Fibroblast of pulmonary artery (primary cell): ENCODE results near the gene TERT.
"Not testable (repeated sequence)": the region's sequence is repeated elsewhere in the genome, so short reads cannot be mapped to it uniquely, and the experiment has no call there.

ENCODE experiments used
- DNase-seq: peaks from one replicate; pipeline ENCODE4 v3.0.0-alpha.2; 2010; ENCODE audit warnings: low read depth
- H3K4me3 ChIP-seq: replicated peaks from 2 replicates; pipeline ENCODE4 v1.5.1; 2011; ENCODE audit warnings: low read depth, mild to moderate bottlenecking, control low read depth, low read length, moderate library complexity
- TF ChIP-seq, protein P1 (sequence below): IDR thresholded peaks from 2 replicates; pipeline ENCODE4 v1.5.1; 2011; ENCODE audit warnings: mild to moderate bottlenecking, control low read depth, low read length, inconsistent platforms; ENCODE audit errors: missing control alignments

Gene TERT

DNA sequence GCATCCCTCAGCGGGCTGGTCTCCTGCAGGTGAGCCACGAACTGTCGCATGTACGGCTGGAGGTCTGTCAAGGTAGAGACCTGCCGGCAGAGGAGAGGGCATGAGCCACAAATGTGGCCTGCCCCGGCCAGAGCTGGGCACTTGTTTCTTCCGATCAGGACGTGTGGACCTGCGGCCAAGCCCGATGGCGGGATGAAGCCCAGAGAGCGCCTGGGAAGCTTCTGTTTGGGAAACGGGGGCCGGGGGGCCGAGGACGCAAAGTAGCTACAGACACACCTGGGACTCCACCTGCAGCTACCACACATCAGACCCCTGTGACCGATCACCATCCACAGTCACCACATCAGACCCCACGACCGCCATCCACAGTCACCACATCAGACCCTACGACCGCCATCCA, 22.7 kb downstream of the TERT start:
- TF ChIP-seq, protein P1, sequence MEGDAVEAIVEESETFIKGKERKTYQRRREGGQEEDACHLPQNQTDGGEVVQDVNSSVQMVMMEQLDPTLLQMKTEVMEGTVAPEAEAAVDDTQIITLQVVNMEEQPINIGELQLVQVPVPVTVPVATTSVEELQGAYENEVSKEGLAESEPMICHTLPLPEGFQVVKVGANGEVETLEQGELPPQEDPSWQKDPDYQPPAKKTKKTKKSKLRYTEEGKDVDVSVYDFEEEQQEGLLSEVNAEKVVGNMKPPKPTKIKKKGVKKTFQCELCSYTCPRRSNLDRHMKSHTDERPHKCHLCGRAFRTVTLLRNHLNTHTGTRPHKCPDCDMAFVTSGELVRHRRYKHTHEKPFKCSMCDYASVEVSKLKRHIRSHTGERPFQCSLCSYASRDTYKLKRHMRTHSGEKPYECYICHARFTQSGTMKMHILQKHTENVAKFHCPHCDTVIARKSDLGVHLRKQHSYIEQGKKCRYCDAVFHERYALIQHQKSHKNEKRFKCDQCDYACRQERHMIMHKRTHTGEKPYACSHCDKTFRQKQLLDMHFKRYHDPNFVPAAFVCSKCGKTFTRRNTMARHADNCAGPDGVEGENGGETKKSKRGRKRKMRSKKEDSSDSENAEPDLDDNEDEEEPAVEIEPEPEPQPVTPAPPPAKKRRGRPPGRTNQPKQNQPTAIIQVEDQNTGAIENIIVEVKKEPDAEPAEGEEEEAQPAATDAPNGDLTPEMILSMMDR = no peak
- no peak for DNase-seq
- H3K4me3 ChIP-seq = no peak overlapping the region

DNA sequence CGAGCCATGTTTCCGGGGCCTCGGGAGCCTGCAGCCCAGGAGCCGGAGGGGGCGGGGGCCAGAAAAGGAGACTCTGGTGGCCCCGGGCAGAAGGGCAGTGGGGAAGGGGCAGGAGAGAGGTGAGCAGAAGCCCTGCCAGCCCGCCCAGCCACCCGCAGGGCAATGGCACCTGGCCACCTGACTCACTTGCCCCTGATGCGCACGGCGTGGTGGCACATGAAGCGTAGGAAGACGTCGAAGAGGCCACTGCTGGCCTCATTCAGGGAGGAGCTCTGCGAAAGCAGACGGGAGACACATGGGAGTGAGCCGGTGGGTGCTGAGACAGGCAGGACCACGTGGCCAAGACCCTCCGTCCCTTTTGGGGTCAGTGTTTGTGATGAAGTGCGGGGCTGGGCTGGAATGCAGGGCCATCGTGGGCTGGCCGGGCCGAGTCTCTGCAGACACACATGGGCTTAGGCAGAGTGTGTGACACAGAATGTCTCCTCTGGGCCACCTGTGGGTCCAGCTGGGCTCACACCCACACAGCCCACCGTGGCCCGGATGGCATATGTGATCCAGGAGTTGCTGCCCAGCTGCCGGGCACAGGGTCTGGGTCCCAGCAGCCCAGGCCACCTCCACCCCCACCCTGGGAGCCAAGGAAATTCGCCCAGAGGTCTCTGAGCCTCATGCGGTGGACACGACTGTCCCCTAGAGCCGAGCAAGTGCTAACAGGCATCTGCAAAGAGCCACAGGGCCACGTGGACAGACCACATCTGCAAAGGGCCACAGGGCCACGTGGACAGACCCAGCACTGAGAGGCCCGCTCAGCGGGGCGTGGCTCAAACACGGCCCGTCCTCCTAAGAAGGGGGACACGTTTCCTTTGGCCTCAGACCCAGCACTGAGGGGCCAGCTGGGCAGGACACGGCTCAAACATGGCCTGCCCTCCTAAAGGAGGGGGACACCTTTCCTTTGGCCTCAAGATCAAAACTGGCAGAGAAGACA, 23.6 kb downstream of the TERT start:
- TF ChIP-seq, protein P1 = no peak
- DNase-seq = no peak

DNA sequence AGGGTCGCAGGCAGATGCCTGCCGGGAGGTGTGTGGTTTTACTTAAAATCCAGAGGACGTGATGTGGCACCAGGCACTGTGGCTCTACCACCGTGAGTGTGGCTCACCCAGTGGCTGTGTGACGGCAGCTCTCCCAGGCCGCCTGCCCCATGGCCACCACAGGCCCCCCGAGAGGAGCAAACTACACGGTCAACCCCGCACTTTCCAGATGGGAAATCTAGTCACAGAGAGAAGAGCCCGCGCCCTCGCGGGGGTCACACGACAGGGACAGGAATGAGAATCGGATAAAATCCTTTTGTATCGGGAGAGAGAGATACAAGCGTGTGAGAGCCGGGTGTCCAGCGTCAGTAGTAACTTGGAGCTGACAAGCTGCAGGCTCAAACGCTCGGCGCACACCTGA, 24.4 kb downstream of the TERT start:
- TF ChIP-seq, protein P1 = no peak
- no peak overlapping the region for H3K4me3 ChIP-seq
- no peak for DNase-seq

More for the DNA sequence above, 23.6 kb downstream of the TERT start:
- H3K4me3 ChIP-seq = no peak overlapping the region

DNA sequence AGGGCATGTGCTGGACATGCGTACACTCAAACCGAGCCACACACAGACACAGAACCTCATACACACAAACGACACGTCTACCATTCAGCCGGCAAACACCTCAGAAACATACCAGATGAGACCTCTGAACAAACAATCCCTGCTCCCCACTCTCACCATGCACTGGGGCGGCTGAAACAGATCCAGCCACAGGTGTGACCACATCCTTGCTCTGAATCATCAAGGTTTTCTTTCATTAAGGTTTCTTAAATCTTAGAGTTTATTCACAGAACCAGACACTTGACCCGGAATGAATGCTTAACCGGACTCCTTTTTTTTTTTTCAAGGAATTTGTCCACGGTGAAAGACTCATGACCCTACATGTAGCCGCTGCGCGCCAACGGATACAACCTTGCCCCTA, 26.2 kb downstream of the TERT start:
- TF ChIP-seq, protein P1 = no peak
- no peak overlapping the region for H3K4me3 ChIP-seq
- DNase-seq = no peak

DNA sequence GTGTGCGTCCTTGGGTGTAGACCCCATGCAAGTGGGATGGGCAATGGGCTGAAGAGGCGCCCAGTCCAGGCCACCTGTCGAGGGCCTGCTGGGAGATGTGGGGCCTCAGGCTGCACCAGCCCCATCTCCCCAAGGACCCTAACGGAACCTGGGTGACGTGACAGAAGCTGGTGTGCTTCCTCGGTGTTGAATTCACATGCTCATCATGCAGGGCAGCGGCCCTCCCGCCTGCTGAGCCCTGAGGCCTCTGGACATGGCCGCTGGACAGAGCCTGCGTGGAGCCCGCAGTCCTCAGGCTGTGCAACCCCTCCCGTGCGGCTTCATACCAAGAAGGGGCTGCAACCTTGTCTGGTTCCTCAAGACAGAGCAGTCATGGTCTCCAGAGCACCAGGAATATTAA, 26.8 kb downstream of the TERT start:
- no peak overlapping the region for H3K4me3 ChIP-seq
- TF ChIP-seq, protein P1 = no peak

DNA sequence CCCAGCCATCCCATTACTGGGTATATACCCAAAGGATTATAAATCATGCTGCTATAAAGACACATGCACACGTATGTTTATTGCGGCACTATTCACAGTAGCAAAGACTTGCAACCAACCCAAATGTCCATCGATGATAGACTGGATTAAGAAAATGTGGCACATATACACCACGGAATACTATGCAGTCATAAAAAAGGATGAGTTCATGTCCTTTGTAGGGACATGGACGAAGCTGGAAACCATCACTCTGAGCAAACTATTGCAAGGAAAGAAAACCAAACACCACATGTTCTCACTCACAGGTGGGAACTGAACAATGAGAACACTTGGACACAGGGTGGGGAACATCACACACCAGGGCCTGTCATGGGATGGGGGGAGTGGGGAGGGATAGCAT, 27.4 kb downstream of the TERT start:
- not testable (repeated sequence) for H3K4me3 ChIP-seq, DNase-seq

More for the DNA sequence above, 26.8 kb downstream of the TERT start:
- DNase-seq = no peak

DNA sequence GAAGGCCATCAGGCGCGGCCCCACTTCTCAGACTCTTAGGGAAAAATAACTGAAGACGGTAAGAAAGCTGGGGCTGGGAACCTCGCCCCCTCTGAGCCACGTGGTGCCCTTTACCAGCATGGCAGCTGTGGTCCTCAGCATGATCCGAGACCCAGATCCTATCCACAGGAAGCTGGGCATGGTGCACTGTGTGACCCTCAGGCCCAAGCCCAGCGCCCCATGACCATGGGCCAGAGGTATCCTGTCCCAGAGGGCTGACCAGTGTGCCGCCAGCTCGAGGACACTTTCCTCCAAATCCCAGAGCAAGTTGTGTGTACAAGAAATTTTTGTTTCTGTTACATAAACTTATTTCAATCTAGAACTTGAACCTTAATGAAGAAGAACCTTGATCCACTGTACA, 28.1 kb downstream of the TERT start:
- no peak for DNase-seq
- no peak overlapping the region for H3K4me3 ChIP-seq
- TF ChIP-seq, protein P1 = no peak
